Bronchial epithelial cell (primary cell): ENCODE data around the gene ZFAND6. TPM values are rescaled to one million over a fixed set of nuclear protein-coding genes. Genes with fewer than 3 reads are reported as not detected.
"Not testable (repeated sequence)": the region's sequence is repeated elsewhere in the genome, so short reads cannot be mapped to it uniquely, and the experiment has no call there.

Source experiments
- DNase-seq: peaks from one replicate; pipeline ENCODE4 v3.0.0-alpha.2; 2010; ENCODE audit warnings: low read depth
- FAIRE-seq: peaks from 2 replicates; lab custom pipeline; 2011; peaks lifted over from hg19 to GRCh38; lab: Jason Lieb, UNC
- H3K27me3 ChIP-seq: 2 replicates; pipeline ENCODE4 v1.5.1; 2011; ENCODE audit warnings: low read length; ENCODE audit not compliant: control insufficient read depth, insufficient read depth
- H3K36me3 ChIP-seq: 2 replicates; pipeline ENCODE4 v1.5.1; 2011; ENCODE audit warnings: low read length; ENCODE audit not compliant: control insufficient read depth, insufficient read depth
- H3K4me3 ChIP-seq: 2 replicates; pipeline ENCODE4 v1.5.1; 2011; ENCODE audit warnings: mild to moderate bottlenecking, low read depth, low read length, control low read depth
- CTCF ChIP-seq: IDR thresholded peaks from 2 replicates; pipeline ENCODE4 v1.5.1; 2011; ENCODE audit warnings: mild to moderate bottlenecking, moderate library complexity, low read length, control low read depth, inconsistent platforms; ENCODE audit not compliant: insufficient read depth, severe bottlenecking
- total RNA-seq: library from RNA; depleted of rRNA; stranded (reverse); fragments of >200 nt; gene quantifications from 2 replicates; pipeline ENCODE4 v1.2.1, GENCODE V29; 2014

The ZFAND6 gene
- total RNA-seq, 1 donor from 2014 or later = 186 TPM

- no peaks in the 10 kb centered on the region for H3K27me3 ChIP-seq
- DNase-seq (no peak), FAIRE-seq (no peak)
- no peak overlapping the region for H3K4me3 ChIP-seq
- TF ChIP-seq CTCF = no peak
- no peaks in the 10 kb centered on the region for H3K36me3 ChIP-seq
These were observed 17.8 kb upstream of the ZFAND6 start for GRCh38 chr15:80041494-80042253.

- no peak for DNase-seq
- Histone ChIP-seq H3K36me3 (no peaks in the 10 kb centered on the region), H3K4me3 (no peak overlapping the region), H3K27me3 (no peaks in the 10 kb centered on the region)
- no peak for TF ChIP-seq CTCF
- no peak for FAIRE-seq
These were observed 16.9 kb upstream of the ZFAND6 start for GRCh38 chr15:80042568-80042967.

- not testable (repeated sequence) for DNase-seq, H3K36me3 ChIP-seq, H3K4me3 ChIP-seq, FAIRE-seq, H3K27me3 ChIP-seq
These were observed 14.3 kb upstream of the ZFAND6 start for GRCh38 chr15:80045219-80045618.

- FAIRE-seq = no peak
These were observed 10.4 kb upstream of the ZFAND6 start for GRCh38 chr15:80049046-80049445.

GRCh38 chr15:80052597-80053304 is 6.7 kb upstream of the ZFAND6 start:
- H3K36me3 ChIP-seq = no peaks in the 10 kb centered on the region
- H3K4me3 ChIP-seq = no peak overlapping the region
- DNase-seq (peak; percentile 58), FAIRE-seq (no peak)
- no peaks in the 10 kb centered on the region for H3K27me3 ChIP-seq
- no peak for TF ChIP-seq CTCF

More at GRCh38 chr15:80049046-80049445, 10.4 kb upstream of the ZFAND6 start:
- Histone ChIP-seq H3K4me3 (no peak overlapping the region), H3K36me3 (no peaks in the 10 kb centered on the region), H3K27me3 (no peaks in the 10 kb centered on the region)
- no peak for TF ChIP-seq CTCF
- DNase-seq = no peak

- no peak for TF ChIP-seq CTCF
- no peak overlapping the region for H3K4me3 ChIP-seq
- no peaks in the 10 kb centered on the region for H3K36me3 ChIP-seq
- FAIRE-seq (no peak), DNase-seq (no peak)
- H3K27me3 ChIP-seq = no peaks in the 10 kb centered on the region
These were observed 3.5 kb upstream of the ZFAND6 start for GRCh38 chr15:80055933-80056332.
